Activated CD8-positive, alpha-beta memory T cell treated with anti-CD3 and anti-CD28 coated beads for 36 hours (primary cell): ENCODE measurements around the gene UBXN11. TPM values are rescaled to one million over a fixed set of nuclear protein-coding genes. Genes with fewer than 3 reads are reported as not detected.

Source experiments
- CTCF ChIA-PET: fragments of 350-600 bp; sonication (Branson Sonifier 250); formaldehyde crosslinking; loops from one replicate; lab custom pipeline; 2021; ENCODE audit warnings: antibody characterized with exemption; lab: Charles Lee
- POLR2A ChIA-PET: fragments of 350-600 bp; sonication (Branson Sonifier 250); formaldehyde crosslinking; loops from one replicate; lab custom pipeline; 2021; ENCODE audit warnings: antibody characterized with exemption; lab: Charles Lee
- total RNA-seq, 2 experiments: library from RNA; stranded (reverse); gene quantifications; one replicate each; pipeline ENCODE4 v1.2.3, GENCODE V29; 2021

The UBXN11 gene
- 10 to 100 TPM; 27.6 to 27.8 TPM for total RNA-seq

GRCh38 chr1:26306290-26307229 lies at the start of gene UBXN11:
UBXN11 (minus strand) TSS chr1:26306636; CDS start chr1:26302883, 3,753 bp downstream.
- ChIA-PET POLR2A (interaction anchor here (0.6 to 3.1 kb wide), 5 partner anchors 12 to 78 kb away, joined by 4 to 19 read pairs (median 9); partner anchors contain the start of gene CD52), CTCF (interaction anchor here (0.7 to 3.6 kb wide), 11 partner anchors 8 to 85 kb away, joined by 3 to 14 read pairs (median 4); partner anchors contain the start of genes CD52, CEP85 and SH3BGRL3)

GRCh38 chr1:26356106-26356505 lies 49.7 kb upstream of the UBXN11 start:
- ChIA-PET POLR2A (no interaction called here), CTCF (interaction anchor here (1.2 kb wide), 1 partner anchor 81 kb away, joined by 3 read pairs; no protein-coding TSS in a partner anchor)

GRCh38 chr1:26354972-26355371 lies 48.5 kb upstream of the UBXN11 start:
- CTCF ChIA-PET = interaction anchor here (5.6 kb wide), 1 partner anchor 8 kb away, joined by 24 read pairs; no protein-coding TSS in a partner anchor
- POLR2A ChIA-PET = no interaction called here

GRCh38 chr1:26353976-26354820 lies 47.8 kb upstream of the UBXN11 start, which contains the start of gene CRYBG2:
CRYBG2 (minus strand) TSS chr1:26354130; CDS start chr1:26346657, 7,473 bp downstream.
- ChIA-PET POLR2A (no interaction called here), CTCF (interaction anchor here (5.6 kb wide), 1 partner anchor 9 kb away, joined by 24 read pairs; no protein-coding TSS in a partner anchor)

GRCh38 chr1:26353210-26353859 lies 46.9 kb upstream of the UBXN11 start:
- CTCF ChIA-PET = interaction anchor here (5.6 kb wide), 1 partner anchor 10 kb away, joined by 24 read pairs; no protein-coding TSS in a partner anchor
- POLR2A ChIA-PET = interaction anchor here (0.6 kb wide), 1 partner anchor 102 kb away, joined by 4 read pairs; no protein-coding TSS in a partner anchor

GRCh38 chr1:26352338-26352679 lies 45.9 kb upstream of the UBXN11 start:
- ChIA-PET POLR2A (no interaction called here), CTCF (interaction anchor here (1.0 to 5.6 kb wide), 2 partner anchors 11 to 13 kb away, joined by 3 to 24 read pairs; no protein-coding TSS in a partner anchor)

- CTCF ChIA-PET = interaction anchor here (0.9 to 5.6 kb wide), 3 partner anchors 11 to 37 kb away, joined by 3 to 24 read pairs (median 3); no protein-coding TSS in a partner anchor
- POLR2A ChIA-PET = no interaction called here
Measured at GRCh38 chr1:26351590-26352337, 45.3 kb upstream of the UBXN11 start.

- ChIA-PET CTCF (interaction anchor here (0.5 to 5.6 kb wide), 3 partner anchors 12 to 1145 kb away, joined by 3 to 24 read pairs (median 3); no protein-coding TSS in a partner anchor), POLR2A (interaction anchor here (1.0 kb wide), 1 partner anchor 8 kb away, joined by 3 read pairs; no protein-coding TSS in a partner anchor)
Measured at GRCh38 chr1:26350701-26351589, 44.5 kb upstream of the UBXN11 start.

- CTCF ChIA-PET = interaction anchor here (0.5 to 5.6 kb wide), 2 partner anchors 13 to 1144 kb away, joined by 3 to 24 read pairs; no protein-coding TSS in a partner anchor
- POLR2A ChIA-PET = interaction anchor here (1.0 kb wide), 1 partner anchor 9 kb away, joined by 3 read pairs; no protein-coding TSS in a partner anchor
Measured at GRCh38 chr1:26350343-26350700, 43.9 kb upstream of the UBXN11 start.

GRCh38 chr1:26349877-26350244 lies 43.4 kb upstream of the UBXN11 start:
- CTCF ChIA-PET = interaction anchor here (5.6 kb wide), 1 partner anchor 13 kb away, joined by 24 read pairs; no protein-coding TSS in a partner anchor

GRCh38 chr1:26349188-26349876 lies 42.9 kb upstream of the UBXN11 start:
- ChIA-PET CTCF (no interaction called here), POLR2A (interaction anchor here (1.0 kb wide), 1 partner anchor 10 kb away, joined by 3 read pairs; no protein-coding TSS in a partner anchor)

More at GRCh38 chr1:26349877-26350244, 43.4 kb upstream of the UBXN11 start:
- POLR2A ChIA-PET = interaction anchor here (1.0 kb wide), 1 partner anchor 9 kb away, joined by 3 read pairs; no protein-coding TSS in a partner anchor

GRCh38 chr1:26346274-26347033 lies 40.0 kb upstream of the UBXN11 start:
- POLR2A ChIA-PET = no interaction called here

GRCh38 chr1:26345718-26346117 lies 39.3 kb upstream of the UBXN11 start:
- ChIA-PET POLR2A (no interaction called here), CTCF (interaction anchor here (1.1 to 3.6 kb wide), 2 partner anchors 18 to 25 kb away, joined by 4 to 16 read pairs; no protein-coding TSS in a partner anchor)

More at GRCh38 chr1:26346274-26347033, 40.0 kb upstream of the UBXN11 start:
- CTCF ChIA-PET = interaction anchor here (1.0 to 3.6 kb wide), 3 partner anchors 17 to 24 kb away, joined by 4 to 16 read pairs (median 4); no protein-coding TSS in a partner anchor

- CTCF ChIA-PET = interaction anchor here (1.2 kb wide), 1 partner anchor 20 kb away, joined by 3 read pairs; no protein-coding TSS in a partner anchor
- POLR2A ChIA-PET = no interaction called here
Measured at GRCh38 chr1:26344147-26344920, 37.9 kb upstream of the UBXN11 start.
